SK-N-SH treated with all-trans-retinoic acid at 6 μM for 48 hours (cell line): Measurements from ENCODE around the gene ASCC1.

Experiments used
- ATAC-seq: fragments of 200-7000 bp; cut with Tn5 transposase; 3 replicates; pipeline ENCODE4 v1.9.1; 2020; ENCODE audit warnings: mild to moderate bottlenecking, moderate library complexity
- BACH2 ChIP-seq: fragments of 250-450 bp; sonication (Bioruptor Pico); IDR thresholded peaks from 2 replicates; pipeline ENCODE4 v1.9.0; 2021; ENCODE audit warnings: mild to moderate bottlenecking, borderline replicate concordance
- CSRNP3 ChIP-seq: fragments of 250-450 bp; sonication (Bioruptor Pico); IDR thresholded peaks from 2 replicates; pipeline ENCODE4 v1.5.1; 2021; ENCODE audit warnings: mild to moderate bottlenecking, moderate library complexity
- ISL1 ChIP-seq: fragments of 250-450 bp; sonication (Bioruptor Pico); IDR thresholded peaks from 2 replicates; pipeline ENCODE4 v2.1.2; 2022; ENCODE audit warnings: mild to moderate bottlenecking, moderate library complexity
- OSR1 ChIP-seq: fragments of 250-450 bp; sonication (Bioruptor Pico); IDR thresholded peaks from 2 replicates; pipeline ENCODE4 v1.8.0; 2022; ENCODE audit warnings: moderate library complexity, mild to moderate bottlenecking, inconsistent platforms
- ZFP3 ChIP-seq: fragments of 250-450 bp; sonication (Bioruptor Pico); IDR thresholded peaks from 2 replicates; pipeline ENCODE4 v1.5.0; 2020; ENCODE audit warnings: mild to moderate bottlenecking, moderate library complexity
- ZFP30 ChIP-seq: fragments of 450-650 bp; formaldehyde crosslinking; IDR thresholded peaks from 2 replicates; pipeline ENCODE4 v1.5.0; 2022; ENCODE audit warnings: mild to moderate bottlenecking, moderate library complexity
- ZNF565 ChIP-seq: fragments of 450-650 bp; formaldehyde crosslinking; conservative IDR thresholded peaks from 2 replicates; pipeline ENCODE4 v1.5.0; 2020; ENCODE audit warnings: low read depth, mild to moderate bottlenecking, moderate library complexity
- ZNF70 ChIP-seq: fragments of 450-650 bp; formaldehyde crosslinking; IDR thresholded peaks from 2 replicates; pipeline ENCODE4 v1.5.0; 2020; ENCODE audit warnings: mild to moderate bottlenecking, moderate library complexity
- ZNF8 ChIP-seq: fragments of 450-650 bp; formaldehyde crosslinking; IDR thresholded peaks from 2 replicates; pipeline ENCODE4 v1.5.0; 2020; ENCODE audit warnings: mild to moderate bottlenecking, moderate library complexity
- TF ChIP-seq, protein P1 (sequence below): fragments of 250-450 bp; sonication (Bioruptor Pico); IDR thresholded peaks from 2 replicates; pipeline ENCODE4 v1.8.0; 2021; ENCODE audit warnings: low read depth, mild to moderate bottlenecking, moderate library complexity, borderline replicate concordance
- TF ChIP-seq, protein P2 (sequence below): fragments of 250-450 bp; sonication (Bioruptor Pico); IDR thresholded peaks from 2 replicates; pipeline ENCODE4 v1.5.0; 2020; ENCODE audit warnings: mild to moderate bottlenecking, moderate library complexity
- TF ChIP-seq, protein P3 (sequence below): fragments of 250-450 bp; sonication (Bioruptor Pico); IDR thresholded peaks from 2 replicates; pipeline ENCODE4 v1.5.1; 2020; ENCODE audit warnings: low read depth, mild to moderate bottlenecking, moderate library complexity

ASCC1 gene

DNA sequence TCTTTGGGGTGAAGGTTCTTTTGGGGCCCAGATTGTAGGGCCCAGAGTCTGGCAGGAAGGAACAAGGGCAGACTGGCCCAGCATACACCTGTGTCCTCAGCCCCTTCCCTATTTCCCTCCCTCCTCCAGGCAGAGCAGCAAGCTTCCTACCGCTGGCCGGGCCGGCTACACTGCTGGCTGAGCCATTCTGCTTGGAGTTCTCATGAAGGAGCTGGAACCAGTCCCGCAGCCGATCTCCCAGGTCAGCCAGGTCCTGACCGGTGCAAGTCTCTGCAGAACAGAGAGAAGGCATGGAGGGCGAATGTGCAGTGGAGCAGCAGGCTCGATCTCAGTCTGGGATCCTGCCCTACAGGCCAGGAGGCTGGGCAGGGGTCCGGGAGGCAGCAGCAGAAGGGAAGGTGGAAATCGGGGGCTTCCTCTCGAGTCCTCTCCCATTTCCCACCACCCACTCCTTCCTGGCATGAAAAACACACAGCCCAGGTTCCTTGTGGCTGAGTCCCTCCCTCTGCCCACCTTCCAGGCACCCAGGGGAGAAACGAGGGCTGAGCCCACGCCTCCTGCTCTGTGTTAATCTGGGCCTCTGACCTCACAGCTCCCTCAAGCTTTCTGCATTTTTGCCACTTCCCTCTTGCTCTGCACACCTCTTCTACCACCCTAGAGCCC lies 148.5 kb downstream of the ASCC1 start:
- TF ChIP-seq, protein P1, sequence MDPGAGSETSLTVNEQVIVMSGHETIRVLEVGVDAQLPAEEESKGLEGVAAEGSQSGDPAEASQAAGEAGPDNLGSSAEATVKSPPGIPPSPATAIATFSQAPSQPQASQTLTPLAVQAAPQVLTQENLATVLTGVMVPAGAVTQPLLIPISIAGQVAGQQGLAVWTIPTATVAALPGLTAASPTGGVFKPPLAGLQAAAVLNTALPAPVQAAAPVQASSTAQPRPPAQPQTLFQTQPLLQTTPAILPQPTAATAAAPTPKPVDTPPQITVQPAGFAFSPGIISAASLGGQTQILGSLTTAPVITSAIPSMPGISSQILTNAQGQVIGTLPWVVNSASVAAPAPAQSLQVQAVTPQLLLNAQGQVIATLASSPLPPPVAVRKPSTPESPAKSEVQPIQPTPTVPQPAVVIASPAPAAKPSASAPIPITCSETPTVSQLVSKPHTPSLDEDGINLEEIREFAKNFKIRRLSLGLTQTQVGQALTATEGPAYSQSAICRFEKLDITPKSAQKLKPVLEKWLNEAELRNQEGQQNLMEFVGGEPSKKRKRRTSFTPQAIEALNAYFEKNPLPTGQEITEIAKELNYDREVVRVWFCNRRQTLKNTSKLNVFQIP = no peak
- TF ChIP-seq ZNF8 (no peak), CSRNP3 (CRISPR knock-in tag) (no peak), BACH2 (CRISPR knock-in tag) (no peak)
- TF ChIP-seq, protein P2, sequence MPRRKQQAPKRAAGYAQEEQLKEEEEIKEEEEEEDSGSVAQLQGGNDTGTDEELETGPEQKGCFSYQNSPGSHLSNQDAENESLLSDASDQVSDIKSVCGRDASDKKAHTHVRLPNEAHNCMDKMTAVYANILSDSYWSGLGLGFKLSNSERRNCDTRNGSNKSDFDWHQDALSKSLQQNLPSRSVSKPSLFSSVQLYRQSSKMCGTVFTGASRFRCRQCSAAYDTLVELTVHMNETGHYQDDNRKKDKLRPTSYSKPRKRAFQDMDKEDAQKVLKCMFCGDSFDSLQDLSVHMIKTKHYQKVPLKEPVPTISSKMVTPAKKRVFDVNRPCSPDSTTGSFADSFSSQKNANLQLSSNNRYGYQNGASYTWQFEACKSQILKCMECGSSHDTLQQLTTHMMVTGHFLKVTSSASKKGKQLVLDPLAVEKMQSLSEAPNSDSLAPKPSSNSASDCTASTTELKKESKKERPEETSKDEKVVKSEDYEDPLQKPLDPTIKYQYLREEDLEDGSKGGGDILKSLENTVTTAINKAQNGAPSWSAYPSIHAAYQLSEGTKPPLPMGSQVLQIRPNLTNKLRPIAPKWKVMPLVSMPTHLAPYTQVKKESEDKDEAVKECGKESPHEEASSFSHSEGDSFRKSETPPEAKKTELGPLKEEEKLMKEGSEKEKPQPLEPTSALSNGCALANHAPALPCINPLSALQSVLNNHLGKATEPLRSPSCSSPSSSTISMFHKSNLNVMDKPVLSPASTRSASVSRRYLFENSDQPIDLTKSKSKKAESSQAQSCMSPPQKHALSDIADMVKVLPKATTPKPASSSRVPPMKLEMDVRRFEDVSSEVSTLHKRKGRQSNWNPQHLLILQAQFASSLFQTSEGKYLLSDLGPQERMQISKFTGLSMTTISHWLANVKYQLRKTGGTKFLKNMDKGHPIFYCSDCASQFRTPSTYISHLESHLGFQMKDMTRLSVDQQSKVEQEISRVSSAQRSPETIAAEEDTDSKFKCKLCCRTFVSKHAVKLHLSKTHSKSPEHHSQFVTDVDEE (CRISPR knock-in tag) = no peak
- TF ChIP-seq, all 23 proteins: peak for 0
- no peak for ATAC-seq

DNA sequence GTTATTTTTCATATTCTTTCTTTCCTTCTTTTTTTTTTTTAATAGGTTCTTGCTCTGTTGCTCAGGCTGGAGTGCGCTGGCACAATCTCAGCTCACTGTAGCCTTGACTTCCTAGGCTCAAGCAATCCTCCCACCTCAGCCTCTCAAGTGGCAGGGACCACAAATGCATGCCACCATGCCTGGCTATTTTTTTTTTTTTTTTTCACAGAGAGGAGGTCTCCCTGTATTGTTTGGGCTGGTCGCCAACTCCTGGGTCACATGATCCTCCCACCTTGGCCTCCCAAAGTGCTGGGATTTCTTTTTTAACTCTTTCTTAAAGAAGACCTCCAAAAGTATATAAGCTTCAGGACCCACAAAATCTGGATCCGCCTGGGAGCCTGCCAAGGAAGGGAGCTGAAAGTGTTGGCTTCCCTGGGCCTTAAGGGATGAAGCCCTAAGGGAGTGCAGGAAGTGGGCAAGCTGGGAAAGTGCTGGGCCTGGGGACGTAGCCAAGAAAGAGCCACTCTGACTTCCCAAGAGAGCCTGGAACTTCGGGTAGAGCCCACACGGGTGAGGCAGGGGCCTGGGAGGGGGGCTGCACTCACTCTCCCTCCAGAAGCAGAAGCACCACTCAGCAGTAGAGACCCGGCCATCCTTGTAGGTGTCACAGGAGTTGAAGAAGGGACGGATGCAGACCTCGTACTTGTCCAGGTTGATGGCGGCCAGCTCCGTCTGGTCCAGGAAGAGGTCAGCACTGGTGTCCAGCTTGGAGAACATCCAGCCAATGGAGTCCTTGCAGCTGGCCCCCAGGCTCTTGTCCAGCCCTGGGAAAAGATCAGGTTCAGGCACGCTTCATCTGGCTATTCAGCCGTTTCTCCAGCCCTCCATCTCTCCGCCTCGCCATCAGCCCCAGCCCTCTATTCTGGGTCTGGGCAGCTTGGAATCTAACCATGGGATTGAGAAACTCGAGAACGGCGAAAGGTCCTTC lies 149.5 kb downstream of the ASCC1 start:
- no peak for ATAC-seq

GRCh38 chr10:72065439-72066025 lies 150.5 kb downstream of the ASCC1 start:
- no peak for ATAC-seq
- TF ChIP-seq ZNF8 = no peak
- no peak for TF ChIP-seq ZNF565
- TF ChIP-seq, all 23 proteins: peak for 0

More for the DNA sequence above, 149.5 kb downstream of the ASCC1 start:
- TF ChIP-seq, protein P3, sequence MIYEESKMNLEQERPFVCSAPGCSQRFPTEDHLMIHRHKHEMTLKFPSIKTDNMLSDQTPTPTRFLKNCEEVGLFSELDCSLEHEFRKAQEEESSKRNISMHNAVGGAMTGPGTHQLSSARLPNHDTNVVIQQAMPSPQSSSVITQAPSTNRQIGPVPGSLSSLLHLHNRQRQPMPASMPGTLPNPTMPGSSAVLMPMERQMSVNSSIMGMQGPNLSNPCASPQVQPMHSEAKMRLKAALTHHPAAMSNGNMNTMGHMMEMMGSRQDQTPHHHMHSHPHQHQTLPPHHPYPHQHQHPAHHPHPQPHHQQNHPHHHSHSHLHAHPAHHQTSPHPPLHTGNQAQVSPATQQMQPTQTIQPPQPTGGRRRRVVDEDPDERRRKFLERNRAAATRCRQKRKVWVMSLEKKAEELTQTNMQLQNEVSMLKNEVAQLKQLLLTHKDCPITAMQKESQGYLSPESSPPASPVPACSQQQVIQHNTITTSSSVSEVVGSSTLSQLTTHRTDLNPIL (CRISPR knock-in tag) = no peak
- no peak for TF ChIP-seq CSRNP3 (CRISPR knock-in tag)

DNA sequence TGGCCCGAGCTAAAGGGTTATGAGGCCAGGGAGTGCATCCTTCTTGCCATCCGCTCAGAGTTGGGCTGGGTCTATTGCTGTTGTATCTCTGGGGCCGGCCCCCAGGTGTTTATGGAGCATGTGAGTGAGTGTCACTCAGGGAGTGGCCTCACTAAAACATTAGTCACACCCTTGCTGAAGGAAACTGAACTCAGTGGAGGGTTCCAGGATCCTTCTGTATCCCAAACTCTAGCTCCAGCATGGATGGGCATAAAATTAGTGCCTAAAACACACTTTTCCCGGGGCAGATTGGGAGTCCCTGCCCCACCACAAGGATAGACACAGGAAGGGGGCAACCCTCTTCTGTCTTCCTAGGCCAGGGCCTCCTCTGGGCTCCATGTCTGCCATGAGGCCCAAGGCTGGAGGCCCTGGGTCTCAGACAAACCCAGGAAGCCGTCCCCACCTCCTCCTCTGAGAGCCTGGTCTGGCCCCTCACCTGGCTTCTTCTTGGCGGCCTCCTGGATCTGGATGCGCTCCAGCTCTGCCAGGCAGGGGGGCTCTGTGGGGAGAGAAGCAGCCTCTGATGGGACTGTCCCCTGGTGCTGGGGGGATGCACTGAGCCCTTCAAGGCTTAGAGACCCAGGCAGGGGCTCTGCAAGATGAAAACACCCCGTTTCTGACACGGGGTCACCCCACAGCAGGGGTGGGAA lies 152.2 kb downstream of the ASCC1 start:
- TF ChIP-seq ZFP3 (CRISPR knock-in tag) (no peak), ISL1 (CRISPR knock-in tag) (no peak), OSR1 (no peak), ZNF70 (CRISPR knock-in tag) (no peak), ZFP30 (no peak)
- TF ChIP-seq, protein P1 = no peak
- TF ChIP-seq, all 23 proteins: peak for 0
- ATAC-seq = no peak
